AG08396 (cell line): ENCODE results near the gene MAN2A2.

Experiments used
- DNase-seq: peaks from one replicate; pipeline ENCODE4 v3.0.0; 2012; ENCODE audit warnings: low spot score, mixed read lengths

Gene MAN2A2

GRCh38 chr15:90967206-90967605, 64.1 kb downstream of the MAN2A2 start:
- DNase-seq: no peak

DNA sequence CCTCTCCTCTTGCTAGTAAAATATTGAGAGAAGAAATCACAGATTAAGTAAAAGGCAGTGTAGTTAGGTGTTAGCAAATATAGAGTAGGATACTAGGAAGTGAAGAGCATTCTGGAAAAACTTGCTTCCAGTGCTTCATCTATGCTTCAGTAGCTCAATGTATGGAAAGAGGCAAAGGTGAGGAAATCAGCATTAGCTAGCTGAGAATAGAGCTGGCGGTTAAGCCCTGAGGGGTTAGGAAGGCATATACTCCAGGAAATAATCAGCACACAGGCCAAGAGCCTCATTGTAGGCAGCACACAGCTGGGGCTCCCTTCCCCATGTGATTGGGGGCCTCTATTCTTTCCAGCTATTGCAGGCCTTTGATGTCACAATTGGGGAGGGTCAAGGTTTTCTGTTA, 65.3 kb downstream of the MAN2A2 start:
- no peak for DNase-seq

- DNase-seq: no peak
Observed at GRCh38 chr15:90970274-90970673, 67.2 kb downstream of the MAN2A2 start.

- DNase-seq: no peak
Observed at GRCh38 chr15:90972133-90972532, 69.0 kb downstream of the MAN2A2 start.
